ENCODE measurements around the gene IQCH.

DNA sequence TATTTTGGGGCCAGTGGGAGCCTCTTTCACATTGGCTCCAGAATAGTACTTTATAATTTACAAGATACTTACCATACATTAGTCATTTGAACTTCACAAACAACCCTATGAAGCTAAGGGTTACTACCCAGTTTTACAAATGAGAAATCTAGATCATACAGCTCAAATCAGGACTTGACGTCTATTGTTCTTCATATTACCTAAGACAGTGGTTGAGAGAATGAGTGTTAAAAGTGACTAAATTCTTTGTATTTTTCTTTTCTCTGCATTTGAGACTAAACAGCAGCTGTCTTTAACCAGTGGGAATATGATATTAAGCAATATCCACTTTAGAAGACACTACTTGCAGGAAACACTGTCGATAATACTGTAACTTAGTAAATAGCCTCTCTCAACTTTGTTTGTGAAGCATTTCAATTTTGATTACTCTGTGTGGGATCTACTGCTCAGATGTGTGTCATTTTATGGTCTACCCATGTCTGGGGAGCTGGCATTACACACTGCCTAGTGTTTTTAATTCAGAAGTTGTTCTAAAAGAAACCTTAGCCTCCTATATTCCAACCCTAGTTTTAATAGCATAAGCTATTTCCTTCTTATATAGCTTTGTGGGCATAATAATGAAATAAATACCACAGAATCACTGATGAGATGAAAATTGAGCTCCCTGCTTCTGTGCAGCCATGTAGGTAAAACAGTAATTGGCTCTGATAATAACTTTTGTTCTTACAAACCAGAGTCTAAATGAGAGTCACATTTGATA, 45.9 kb downstream of the IQCH start:
- TF ChIP-seq POLR2AphosphoS5 (IDR thresholded peaks at IDR 0.05; ENCODE audit: insufficient read depth in 1 of 2, low read depth in 1 of 2) (no peak), POLR2A (IDR thresholded peaks at IDR 0.05) (no peak)
- TF ChIP-seq, protein P1, sequence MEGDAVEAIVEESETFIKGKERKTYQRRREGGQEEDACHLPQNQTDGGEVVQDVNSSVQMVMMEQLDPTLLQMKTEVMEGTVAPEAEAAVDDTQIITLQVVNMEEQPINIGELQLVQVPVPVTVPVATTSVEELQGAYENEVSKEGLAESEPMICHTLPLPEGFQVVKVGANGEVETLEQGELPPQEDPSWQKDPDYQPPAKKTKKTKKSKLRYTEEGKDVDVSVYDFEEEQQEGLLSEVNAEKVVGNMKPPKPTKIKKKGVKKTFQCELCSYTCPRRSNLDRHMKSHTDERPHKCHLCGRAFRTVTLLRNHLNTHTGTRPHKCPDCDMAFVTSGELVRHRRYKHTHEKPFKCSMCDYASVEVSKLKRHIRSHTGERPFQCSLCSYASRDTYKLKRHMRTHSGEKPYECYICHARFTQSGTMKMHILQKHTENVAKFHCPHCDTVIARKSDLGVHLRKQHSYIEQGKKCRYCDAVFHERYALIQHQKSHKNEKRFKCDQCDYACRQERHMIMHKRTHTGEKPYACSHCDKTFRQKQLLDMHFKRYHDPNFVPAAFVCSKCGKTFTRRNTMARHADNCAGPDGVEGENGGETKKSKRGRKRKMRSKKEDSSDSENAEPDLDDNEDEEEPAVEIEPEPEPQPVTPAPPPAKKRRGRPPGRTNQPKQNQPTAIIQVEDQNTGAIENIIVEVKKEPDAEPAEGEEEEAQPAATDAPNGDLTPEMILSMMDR (IDR thresholded peaks at IDR 0.05): no peak

Measured in vagina (tissue), 2 donors.